OCI-LY3 (cell line): ENCODE measurements around the gene ADRA2B.

ENCODE experiments used
- H2AFZ ChIP-seq: fragments of 200-600, 300-600 bp; shearing (Covaris generic); 2 replicates; pipeline ENCODE4 v1.6.0; 2014; ENCODE audit warnings: antibody characterized with exemption, low read depth, low read length
- H3K27ac ChIP-seq: fragments of 200-600, 300-600 bp; sonication (generic); 2 replicates; pipeline ENCODE4 v1.5.1; 2014; ENCODE audit warnings: mild to moderate bottlenecking, low read length, moderate library complexity, mixed read lengths
- H3K27me3 ChIP-seq: fragments of 200-600, 300-600 bp; sonication (generic); 2 replicates; pipeline ENCODE4 v1.6.1; 2014; ENCODE audit warnings: low read depth, low read length, mixed read lengths
- H3K36me3 ChIP-seq: fragments of 200-600, 300-600 bp; sonication (generic); replicated peaks from 2 replicates; pipeline ENCODE3; 2014; ENCODE audit warnings: low read depth, low read length, mixed read lengths
- H3K4me1 ChIP-seq: fragments of 300-600, 200-600 bp; sonication (generic); 2 replicates; pipeline ENCODE4 v1.6.1; 2014; ENCODE audit warnings: low read length, mixed read lengths
- H3K4me2 ChIP-seq: fragments of 200-600, 300-600 bp; sonication (generic); 2 replicates; pipeline ENCODE4 v1.6.1; 2014; ENCODE audit warnings: low read length, mixed read lengths
- H3K4me3 ChIP-seq: fragments of 300-600, 200-600 bp; sonication (generic); 2 replicates; pipeline ENCODE4 v1.5.1; 2014; ENCODE audit warnings: antibody characterized with exemption, mild to moderate bottlenecking, low read length, moderate library complexity
- H3K79me2 ChIP-seq: fragments of 300-600, 200-600 bp; shearing (Covaris generic); 2 replicates; pipeline ENCODE4 v1.6.1; 2014; ENCODE audit warnings: mild to moderate bottlenecking, low read length, mixed read lengths
- H3K9ac ChIP-seq: fragments of 300-600, 200-600 bp; shearing (Covaris generic); 2 replicates; pipeline ENCODE4 v1.6.0; 2014; ENCODE audit warnings: mild to moderate bottlenecking, low read length, moderate library complexity
- H3K9me3 ChIP-seq: fragments of 200-600, 300-600 bp; shearing (Covaris generic); 2 replicates; pipeline ENCODE4 v1.6.1; 2014; ENCODE audit warnings: low read length, mixed read lengths; ENCODE audit not compliant: insufficient read depth
- H4K20me1 ChIP-seq: fragments of 200-600, 300-600 bp; sonication (generic); 2 replicates; pipeline ENCODE4 v1.6.1; 2016; ENCODE audit warnings: low read length, mixed read lengths; ENCODE audit not compliant: insufficient read depth
- CTCF ChIP-seq: fragments of 200-600, 300-600 bp; sonication (generic); IDR thresholded peaks from 2 replicates; pipeline ENCODE4 v1.5.1; 2014; ENCODE audit warnings: antibody characterized with exemption, low read length, low read depth
- EZH2phosphoT487 ChIP-seq: fragments of 200-600 bp; shearing (Covaris generic); IDR thresholded peaks from 2 replicates; pipeline ENCODE4 v1.6.1; 2018; ENCODE audit warnings: antibody characterized with exemption, mixed run types, low read depth

The ADRA2B gene

GRCh38 chr2:96116879-96117533 lies 635 bp upstream of the ADRA2B start:
- peaks cover 5% of the 10 kb centered on the region for H3K4me1 ChIP-seq
- no peaks in the 10 kb centered on the region for H4K20me1 ChIP-seq
- H3K4me2 ChIP-seq = peak overlapping the region; percentile 87
- H3K79me2 ChIP-seq = no peaks in the 10 kb centered on the region
- no peaks in the 10 kb centered on the region for H3K36me3 ChIP-seq
- peak overlapping the region; percentile 47 for H3K9ac ChIP-seq
- no peak overlapping the region for H3K27ac ChIP-seq
- H3K27me3 ChIP-seq = peaks cover 28% of the 10 kb centered on the region
- peak overlapping the region; percentile 72 for H3K4me3 ChIP-seq
- no peak overlapping the region for H2AFZ ChIP-seq
- no peak for TF ChIP-seq EZH2phosphoT487
- peak; percentile 65 for TF ChIP-seq CTCF
- no peaks in the 10 kb centered on the region for H3K9me3 ChIP-seq

- Histone ChIP-seq H3K79me2 (no peaks in the 10 kb centered on the region), H3K4me1 (peaks cover 5% of the 10 kb centered on the region), H3K36me3 (no peaks in the 10 kb centered on the region), H3K27ac (no peak overlapping the region), H3K9me3 (no peaks in the 10 kb centered on the region), H3K4me2 (peak overlapping the region; percentile 87), H3K9ac (no peak overlapping the region), H3K27me3 (peaks cover 17% of the 10 kb centered on the region), H2AFZ (no peak overlapping the region), H4K20me1 (no peaks in the 10 kb centered on the region), H3K4me3 (peak overlapping the region; percentile 72; the same call in 1 of the 2 replicates)
- TF ChIP-seq EZH2phosphoT487 = no peak
Observed at GRCh38 chr2:96115631-96116423, 544 bp downstream of the ADRA2B start.

- Histone ChIP-seq H3K9ac (no peak overlapping the region), H3K27me3 (peaks cover 9% of the 10 kb centered on the region), H4K20me1 (no peaks in the 10 kb centered on the region), H3K27ac (no peak overlapping the region), H2AFZ (no peak overlapping the region), H3K9me3 (no peaks in the 10 kb centered on the region), H3K36me3 (no peaks in the 10 kb centered on the region), H3K4me1 (peaks cover 5% of the 10 kb centered on the region), H3K79me2 (no peaks in the 10 kb centered on the region), H3K4me3 (no peak overlapping the region), H3K4me2 (no peak overlapping the region)
- TF ChIP-seq CTCF = no peak
- TF ChIP-seq EZH2phosphoT487 = no peak
Observed at GRCh38 chr2:96114903-96115581, 1.3 kb downstream of the ADRA2B start.

- peaks cover 5% of the 10 kb centered on the region for H3K4me1 ChIP-seq
- H3K79me2 ChIP-seq = no peaks in the 10 kb centered on the region
- no peak overlapping the region for H3K4me3 ChIP-seq
- H3K4me2 ChIP-seq = no peak overlapping the region
- no peak overlapping the region for H2AFZ ChIP-seq
- H3K36me3 ChIP-seq = no peaks in the 10 kb centered on the region
- TF ChIP-seq EZH2phosphoT487 (no peak), CTCF (no peak)
- no peaks in the 10 kb centered on the region for H3K9me3 ChIP-seq
- H3K9ac ChIP-seq = no peak overlapping the region
- H3K27me3 ChIP-seq = peaks cover 6% of the 10 kb centered on the region; the same call in 1 of the 2 replicates
- H4K20me1 ChIP-seq = no peaks in the 10 kb centered on the region
- no peak overlapping the region for H3K27ac ChIP-seq
Observed at GRCh38 chr2:96114546-96114902, 1.8 kb downstream of the ADRA2B start.
